ENCODE results near the gene UBE2O. TPM values are rescaled to one million over a fixed set of nuclear protein-coding genes. Genes with fewer than 3 reads are reported as not detected.

Gene UBE2O
- total and polyA plus RNA-seq, 8 donors, result 10.4 to 19.8 (median 15.9) TPM

GRCh38 chr17:76468634-76469010, 15.7 kb upstream of the UBE2O start:
- no peaks in the 10 kb centered on the region for H3K9me3 ChIP-seq
- peaks cover 0 to 3% (median 0%) of the 10 kb centered on the region in 3 donors for H3K4me1 ChIP-seq
- no peak for TF ChIP-seq CTCF (IDR thresholded peaks at IDR 0.05)
- no peaks in the 10 kb centered on the region for H3K27me3 ChIP-seq
- H3K27ac ChIP-seq, result no peak overlapping the region
- ATAC-seq (no peak), FAIRE-seq (no peak), DNase-seq (peak in 1 of 6 donors; percentile 51)
- intact Hi-C loops (cut with DNase I), result no loop called here
- 83 to 84% methylated on average over 14 of the region's 14 CpGs for WGBS, 2 donors
- H3K4me3 ChIP-seq, result no peak overlapping the region
- H3K36me3 ChIP-seq, result peaks cover 0 to 21% (median 12%) of the 10 kb centered on the region in 3 donors

GRCh38 chr17:76467809-76468633, 15.1 kb upstream of the UBE2O start:
- Histone ChIP-seq H3K36me3 (peaks cover 0 to 15% (median 12%) of the 10 kb centered on the region in 3 donors), H3K27me3 (no peaks in the 10 kb centered on the region), H3K9me3 (no peaks in the 10 kb centered on the region), H3K27ac (no peak overlapping the region), H3K4me1 (peaks cover 0 to 3% (median 0%) of the 10 kb centered on the region in 3 donors), H3K4me3 (no peak overlapping the region)
- DNase-seq (peak in 1 of 6 donors; percentile 60), ATAC-seq (no peak), FAIRE-seq (no peak)
- no peak for TF ChIP-seq CTCF (IDR thresholded peaks at IDR 0.05)
- intact Hi-C loops (cut with DNase I), result loop anchor here in 1 of 3 donors (2.0 kb wide), 1 partner anchor 39 kb away; no protein-coding TSS in a partner anchor
- WGBS, 2 donors, result 60 to 65% methylated on average over 8 of the region's 8 CpGs

GRCh38 chr17:76467366-76467765, 14.4 kb upstream of the UBE2O start, which contains the start of gene AANAT:
TSS of gene AANAT (plus strand) at chr17:76467603. CDS start at chr17:76468747, 1,144 bp downstream.
- no peak within 1 kb of the TSS for H3K27ac ChIP-seq
- H3K9me3 ChIP-seq, result no peaks in the 10 kb centered on the region
- H3K4me3 ChIP-seq, result no peak within 1 kb of the TSS
- FAIRE-seq (no peak), DNase-seq (peak in 1 of 6 donors; percentile 44), ATAC-seq (no peak)
- peaks cover 0 to 11% (median 10%) of the 10 kb centered on the region in 3 donors for H3K36me3 ChIP-seq
- peaks cover 0 to 3% (median 0%) of the 10 kb centered on the region in 3 donors for H3K4me1 ChIP-seq
- intact Hi-C loops (cut with DNase I), result loop anchor here in 1 of 3 donors (2.0 kb wide), 1 partner anchor 39 kb away; no protein-coding TSS in a partner anchor
- WGBS, 2 donors, result 74 to 78% methylated on average over 11 of the region's 11 CpGs
- no peaks in the 10 kb centered on the region for H3K27me3 ChIP-seq
- no peak for TF ChIP-seq CTCF (IDR thresholded peaks at IDR 0.05)

GRCh38 chr17:76466775-76467130, 13.8 kb upstream of the UBE2O start:
- Histone ChIP-seq H3K9me3 (no peaks in the 10 kb centered on the region), H3K36me3 (peaks cover 0 to 5% (median 4%) of the 10 kb centered on the region in 3 donors), H3K27ac (no peak overlapping the region), H3K4me3 (no peak overlapping the region), H3K4me1 (peaks cover 0 to 3% (median 0%) of the 10 kb centered on the region in 3 donors), H3K27me3 (no peaks in the 10 kb centered on the region)
- DNase-seq (peak in 1 of 6 donors; percentile 54), ATAC-seq (no peak), FAIRE-seq (no peak)
- no peak for TF ChIP-seq CTCF (IDR thresholded peaks at IDR 0.05)
- 72 to 77% methylated on average over 6 of the region's 6 CpGs for WGBS, 2 donors
- intact Hi-C loops (cut with DNase I), result loop anchor here in 1 of 3 donors (2.0 kb wide), 1 partner anchor 40 kb away; no protein-coding TSS in a partner anchor
